ENCODE data around the gene MBD2.
"Not testable (repeated sequence)": the region's sequence is repeated elsewhere in the genome, so short reads cannot be mapped to it uniquely, and the experiment has no call there.

MBD2 gene, protein sequence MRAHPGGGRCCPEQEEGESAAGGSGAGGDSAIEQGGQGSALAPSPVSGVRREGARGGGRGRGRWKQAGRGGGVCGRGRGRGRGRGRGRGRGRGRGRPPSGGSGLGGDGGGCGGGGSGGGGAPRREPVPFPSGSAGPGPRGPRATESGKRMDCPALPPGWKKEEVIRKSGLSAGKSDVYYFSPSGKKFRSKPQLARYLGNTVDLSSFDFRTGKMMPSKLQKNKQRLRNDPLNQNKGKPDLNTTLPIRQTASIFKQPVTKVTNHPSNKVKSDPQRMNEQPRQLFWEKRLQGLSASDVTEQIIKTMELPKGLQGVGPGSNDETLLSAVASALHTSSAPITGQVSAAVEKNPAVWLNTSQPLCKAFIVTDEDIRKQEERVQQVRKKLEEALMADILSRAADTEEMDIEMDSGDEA

GRCh38 chr18:54224379-54225014, at the start of gene MBD2:
Gene MBD2, minus strand, starts transcription at chr18:54224669. Its CDS starts 110 bp downstream, at chr18:54224559.
- peak; percentile 81 to 86 (median 84) for DNase-seq

- DNase-seq, result peak in 3 of 4 experiments; percentile 23 to 48 (median 27)
Observed at GRCh38 chr18:54269893-54270844, 45.7 kb upstream of the MBD2 start.

DNA sequence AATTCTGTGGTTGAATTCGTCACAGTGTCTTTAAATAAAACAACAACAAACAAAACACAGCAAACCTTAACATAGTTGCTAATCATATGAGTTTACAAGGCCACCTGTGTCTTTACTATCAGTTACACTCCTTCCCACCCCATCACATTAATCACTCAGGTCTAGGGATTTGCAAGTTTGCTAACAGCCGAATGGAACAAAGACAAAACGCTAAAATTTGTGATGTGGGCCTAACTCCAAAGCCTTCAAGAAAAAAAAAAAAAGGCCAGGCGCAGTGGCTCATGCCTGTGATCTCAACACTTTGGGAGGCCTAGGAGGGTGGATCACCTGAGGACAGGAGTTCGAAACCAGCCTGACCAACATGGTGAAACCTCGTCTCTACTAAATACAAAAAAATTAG, 44.3 kb upstream of the MBD2 start:
- DNase-seq, result no peak

GRCh38 chr18:54267701-54268100, 43.2 kb upstream of the MBD2 start:
- DNase-seq, result no peak

- no peak for DNase-seq
Observed at GRCh38 chr18:54263904-54264336, 39.5 kb upstream of the MBD2 start.

- peak in 2 of 4 experiments; percentile 14 to 22 for DNase-seq
Observed at GRCh38 chr18:54261894-54262293, 37.4 kb upstream of the MBD2 start.

GRCh38 chr18:54260396-54261072, 36.1 kb upstream of the MBD2 start:
- no peak for DNase-seq

DNA sequence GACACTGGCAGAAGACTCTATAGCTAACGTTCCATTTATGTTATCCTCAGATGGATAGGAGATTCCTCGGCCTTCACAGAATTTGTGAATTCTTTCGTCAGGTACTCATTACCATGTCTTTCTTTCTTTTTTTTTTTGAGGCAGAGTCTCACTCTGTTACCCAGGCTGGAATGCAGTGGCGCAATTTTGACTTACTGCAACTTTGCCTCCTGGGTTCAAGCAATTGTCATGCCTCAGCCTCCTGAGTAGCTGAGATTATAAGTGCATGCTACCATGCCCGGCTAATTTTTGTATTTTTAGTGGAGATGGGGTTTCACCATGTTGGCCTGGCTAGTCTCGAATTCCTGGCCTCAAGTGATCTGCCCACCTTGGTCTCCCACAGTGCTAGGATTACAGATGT, 33.3 kb upstream of the MBD2 start:
- not testable (repeated sequence) for DNase-seq

GRCh38 chr18:54257015-54257414, 32.5 kb upstream of the MBD2 start:
- no peak for DNase-seq

DNA sequence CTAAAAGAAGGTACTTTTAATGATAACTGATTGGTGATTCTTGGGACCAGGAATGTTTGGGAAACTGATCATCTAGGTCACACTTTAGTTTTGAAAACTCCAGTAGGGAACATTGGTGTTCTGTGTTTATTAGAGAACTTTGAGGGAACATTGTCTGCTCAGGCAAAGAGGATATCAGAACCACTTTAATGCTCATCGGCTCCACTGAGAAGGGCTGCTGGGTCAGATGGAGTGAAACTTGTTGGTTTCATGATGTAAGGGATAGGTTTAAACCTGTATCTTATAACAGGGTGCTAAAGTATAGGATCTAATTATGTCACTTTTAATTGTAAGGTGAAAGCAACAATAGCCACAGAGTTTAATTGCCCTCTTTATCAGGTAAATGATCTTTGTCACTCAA, 30.7 kb upstream of the MBD2 start:
- DNase-seq, result no peak

DNA sequence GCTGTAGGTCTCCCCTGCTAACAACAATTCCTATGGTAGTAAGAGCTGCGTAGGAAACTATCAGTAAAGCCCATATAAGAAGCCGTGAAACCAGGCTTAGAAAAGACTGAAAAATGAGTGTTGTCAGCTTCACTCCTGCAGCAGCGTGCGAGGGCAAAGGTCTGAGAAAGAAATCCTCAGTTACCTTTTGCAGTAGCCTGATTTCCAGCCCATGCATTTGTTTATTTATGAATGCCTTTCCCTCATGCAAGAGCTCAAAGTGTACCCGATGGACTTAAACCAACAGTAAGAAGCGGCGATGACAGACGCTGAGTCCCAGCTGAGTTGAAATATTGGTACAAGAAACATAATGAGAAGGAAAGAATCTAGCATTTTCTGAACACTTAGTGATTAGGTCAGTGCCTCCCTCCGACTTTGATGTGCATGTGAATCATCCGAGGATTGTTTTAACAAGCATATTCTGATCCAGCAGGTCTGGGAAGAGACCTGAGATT, 29.8 kb upstream of the MBD2 start:
- no peak for DNase-seq

DNA sequence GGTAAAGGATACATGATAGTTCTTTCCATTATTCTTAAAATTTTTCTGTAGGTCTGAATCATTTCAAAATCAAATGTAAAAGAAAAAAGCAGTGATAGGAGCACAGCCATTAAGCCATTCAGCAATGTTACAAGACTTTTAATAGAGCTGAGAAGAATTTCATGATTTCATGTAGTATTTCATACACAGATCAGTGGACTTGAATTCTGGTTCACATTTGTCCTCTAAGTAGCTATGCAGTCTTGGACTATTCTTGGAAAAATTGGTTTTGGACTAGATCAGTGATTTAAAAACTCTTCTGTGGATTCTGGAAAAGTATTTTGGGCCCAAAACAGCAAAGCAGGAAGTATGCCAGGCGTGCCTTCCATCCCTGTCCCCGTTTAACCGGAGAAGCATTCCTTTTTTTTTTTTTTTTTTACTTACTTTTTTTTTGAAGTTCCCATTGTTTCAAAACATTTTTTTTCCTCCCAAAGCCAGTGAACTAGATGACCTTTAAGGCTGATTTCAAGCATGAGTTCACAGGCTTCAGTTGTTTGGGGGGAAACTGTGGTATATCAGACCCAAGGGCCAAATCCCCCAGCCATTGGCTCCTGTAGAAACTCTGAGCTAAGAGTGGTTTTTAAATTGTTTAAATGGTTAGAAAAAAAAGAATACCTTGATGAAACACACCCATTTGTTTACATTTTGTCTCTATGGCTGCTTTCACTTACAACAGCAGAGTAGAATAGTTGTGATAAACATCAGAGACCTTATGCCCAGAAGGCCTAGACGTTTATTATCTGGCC, 27.3 kb upstream of the MBD2 start:
- no peak for DNase-seq

GRCh38 chr18:54250846-54251261, 26.4 kb upstream of the MBD2 start:
- no peak for DNase-seq

DNA sequence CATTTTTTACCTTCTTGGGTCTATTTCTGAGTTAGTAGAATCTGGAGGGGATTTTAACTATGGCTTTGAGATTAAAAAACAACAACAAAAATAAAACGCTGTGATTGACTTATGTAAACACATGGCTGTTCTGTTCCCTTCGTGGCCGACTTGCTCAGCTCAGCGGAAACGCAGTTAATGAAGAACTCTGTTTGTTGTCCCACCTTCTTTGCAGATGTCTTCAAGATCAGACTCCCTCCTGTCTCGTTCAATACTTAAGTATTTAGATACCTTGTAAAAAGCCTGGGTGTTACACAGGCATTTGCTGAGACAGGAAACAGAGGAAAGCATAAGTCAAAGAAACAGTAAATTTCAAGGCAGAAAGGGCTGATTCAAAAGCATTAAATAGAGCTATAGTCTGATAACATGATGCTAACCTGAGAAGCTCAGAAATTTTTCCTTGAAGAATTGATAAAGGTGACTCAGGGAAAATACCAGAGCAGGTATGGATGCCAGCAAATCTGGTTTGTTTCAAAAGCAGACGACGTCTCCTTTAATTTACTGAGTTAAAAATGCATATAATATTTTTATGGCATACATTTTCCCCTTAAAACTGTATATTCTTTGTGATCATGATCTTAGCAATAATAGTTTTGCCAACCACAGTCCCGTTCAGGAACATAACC, 23.2 kb upstream of the MBD2 start:
- DNase-seq, result no peak

GRCh38 chr18:54242327-54242726, 17.9 kb upstream of the MBD2 start:
- DNase-seq, result no peak

- no peak for DNase-seq
Observed at GRCh38 chr18:54241483-54241882, 17.0 kb upstream of the MBD2 start.

DNA sequence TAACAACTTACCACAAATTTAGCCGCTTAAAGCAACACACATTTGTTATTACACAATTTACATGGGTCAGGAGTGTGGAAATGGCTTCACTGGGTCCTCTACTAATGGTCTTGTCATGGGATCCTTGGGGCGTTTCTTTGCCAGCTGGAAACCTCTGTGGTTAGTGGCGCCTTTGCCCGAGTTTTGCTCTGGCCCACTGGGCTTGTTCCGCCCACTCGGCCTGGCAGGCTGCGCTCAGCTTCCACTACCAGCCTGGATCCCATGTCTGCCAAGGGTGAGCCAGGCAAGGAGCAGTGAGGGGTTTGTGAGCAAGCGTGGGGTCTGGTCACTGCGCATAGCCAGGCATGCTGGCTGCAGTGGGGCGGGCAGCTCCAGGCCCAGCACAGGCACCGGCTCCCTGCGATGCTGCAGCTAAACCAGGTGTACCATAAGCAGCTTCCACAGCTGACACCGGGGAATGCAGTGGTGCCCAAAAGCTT, 16.2 kb upstream of the MBD2 start:
- DNase-seq, result no peak

DNA sequence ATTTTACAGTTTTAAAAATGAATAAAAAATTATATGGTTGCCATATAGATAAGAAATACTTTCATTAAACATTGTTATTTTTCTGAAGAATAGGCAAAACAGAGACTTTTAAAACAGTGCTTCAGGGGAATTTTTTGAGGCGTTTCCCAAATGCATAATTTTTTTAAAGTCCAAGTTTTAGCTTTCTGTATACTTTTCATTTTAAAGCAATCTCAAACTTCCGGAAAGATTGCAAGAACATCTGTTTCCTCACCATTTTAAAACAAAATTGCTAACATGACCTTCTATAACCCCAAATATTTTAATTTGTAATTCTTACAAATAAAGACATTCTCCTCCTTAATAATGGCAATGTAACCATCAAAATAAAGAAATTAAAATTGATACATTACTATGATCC, 15.1 kb upstream of the MBD2 start:
- no peak for DNase-seq

GRCh38 chr18:54239091-54239490, 14.6 kb upstream of the MBD2 start:
- DNase-seq, result no peak

GRCh38 chr18:54238173-54238936, 13.9 kb upstream of the MBD2 start:
- no peak for DNase-seq

Measured in activated CD4-positive, CD25-positive, alpha-beta regulatory T cell (primary cell).